ENCODE data around the gene SLC47A2.

Gene SLC47A2

DNA sequence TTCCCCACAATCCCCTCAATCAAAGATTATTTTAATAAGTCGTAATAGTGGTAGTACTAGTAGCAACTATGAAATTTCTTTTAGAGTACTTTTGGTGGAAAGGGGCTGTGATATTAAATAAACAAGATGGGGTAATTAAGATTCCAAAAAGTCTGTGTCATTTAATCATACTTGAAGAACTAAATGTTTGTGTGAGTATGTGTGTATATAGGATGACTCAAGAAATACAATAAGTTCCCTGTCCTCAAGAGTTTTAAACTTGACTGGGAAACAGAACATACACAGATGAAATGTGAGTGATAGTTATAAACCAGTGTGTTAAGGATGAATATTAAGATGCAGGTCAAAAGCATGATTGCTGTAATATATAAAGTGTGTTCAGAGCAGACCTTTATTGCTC lies 65.6 kb downstream of the SLC47A2 start:
- TF ChIP-seq, protein P1, sequence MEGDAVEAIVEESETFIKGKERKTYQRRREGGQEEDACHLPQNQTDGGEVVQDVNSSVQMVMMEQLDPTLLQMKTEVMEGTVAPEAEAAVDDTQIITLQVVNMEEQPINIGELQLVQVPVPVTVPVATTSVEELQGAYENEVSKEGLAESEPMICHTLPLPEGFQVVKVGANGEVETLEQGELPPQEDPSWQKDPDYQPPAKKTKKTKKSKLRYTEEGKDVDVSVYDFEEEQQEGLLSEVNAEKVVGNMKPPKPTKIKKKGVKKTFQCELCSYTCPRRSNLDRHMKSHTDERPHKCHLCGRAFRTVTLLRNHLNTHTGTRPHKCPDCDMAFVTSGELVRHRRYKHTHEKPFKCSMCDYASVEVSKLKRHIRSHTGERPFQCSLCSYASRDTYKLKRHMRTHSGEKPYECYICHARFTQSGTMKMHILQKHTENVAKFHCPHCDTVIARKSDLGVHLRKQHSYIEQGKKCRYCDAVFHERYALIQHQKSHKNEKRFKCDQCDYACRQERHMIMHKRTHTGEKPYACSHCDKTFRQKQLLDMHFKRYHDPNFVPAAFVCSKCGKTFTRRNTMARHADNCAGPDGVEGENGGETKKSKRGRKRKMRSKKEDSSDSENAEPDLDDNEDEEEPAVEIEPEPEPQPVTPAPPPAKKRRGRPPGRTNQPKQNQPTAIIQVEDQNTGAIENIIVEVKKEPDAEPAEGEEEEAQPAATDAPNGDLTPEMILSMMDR (IDR thresholded peaks at IDR 0.05; ENCODE audit: control insufficient read depth, extremely low read depth, insufficient read depth), result no peak
- H3K4me3 ChIP-seq (ENCODE audit: low read depth, low read length), result no peak overlapping the region
- DNase-seq (ENCODE audit: low read depth), result no peak

DNA sequence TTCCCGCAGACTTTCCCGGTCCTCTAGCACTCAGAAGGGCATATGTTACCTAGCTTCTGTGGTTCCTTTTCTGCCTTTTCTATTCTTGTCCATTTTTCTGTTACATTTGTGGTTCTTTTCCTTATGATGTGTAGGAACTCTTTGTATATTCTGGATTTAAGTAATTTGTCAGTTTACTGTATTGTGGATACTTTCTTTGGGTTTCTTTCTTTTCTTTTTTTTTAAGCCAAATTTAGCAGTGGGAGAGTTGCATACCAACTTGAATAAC lies 67.2 kb downstream of the SLC47A2 start:
- no peak for DNase-seq (ENCODE audit: low read depth)
- H3K4me3 ChIP-seq (ENCODE audit: low read depth, low read length), result peak overlapping the region; percentile 77
- TF ChIP-seq, protein P1 (IDR thresholded peaks at IDR 0.05; ENCODE audit: control insufficient read depth, extremely low read depth, insufficient read depth), result no peak

GRCh38 chr17:19648475-19649273 lies 67.7 kb downstream of the SLC47A2 start, which contains the start of gene ALDH3A2:
Gene ALDH3A2, plus strand, starts transcription at chr17:19648751. Its CDS starts 221 bp downstream, at chr17:19648972.
- peak within 1 kb of the TSS; percentile 77 for H3K4me3 ChIP-seq (ENCODE audit: low read depth, low read length)
- TF ChIP-seq, protein P1 (IDR thresholded peaks at IDR 0.05; ENCODE audit: control insufficient read depth, extremely low read depth, insufficient read depth), result peak; percentile 31; the same call in 1 of the 2 replicates
- DNase-seq (ENCODE audit: low read depth), result peak; percentile 70

- DNase-seq (ENCODE audit: low read depth), result no peak
- TF ChIP-seq, protein P1 (IDR thresholded peaks at IDR 0.05; ENCODE audit: control insufficient read depth, extremely low read depth, insufficient read depth), result no peak
- peak overlapping the region; percentile 77 for H3K4me3 ChIP-seq (ENCODE audit: low read depth, low read length)
These were observed 68.5 kb downstream of the SLC47A2 start for GRCh38 chr17:19647697-19648474.

DNA sequence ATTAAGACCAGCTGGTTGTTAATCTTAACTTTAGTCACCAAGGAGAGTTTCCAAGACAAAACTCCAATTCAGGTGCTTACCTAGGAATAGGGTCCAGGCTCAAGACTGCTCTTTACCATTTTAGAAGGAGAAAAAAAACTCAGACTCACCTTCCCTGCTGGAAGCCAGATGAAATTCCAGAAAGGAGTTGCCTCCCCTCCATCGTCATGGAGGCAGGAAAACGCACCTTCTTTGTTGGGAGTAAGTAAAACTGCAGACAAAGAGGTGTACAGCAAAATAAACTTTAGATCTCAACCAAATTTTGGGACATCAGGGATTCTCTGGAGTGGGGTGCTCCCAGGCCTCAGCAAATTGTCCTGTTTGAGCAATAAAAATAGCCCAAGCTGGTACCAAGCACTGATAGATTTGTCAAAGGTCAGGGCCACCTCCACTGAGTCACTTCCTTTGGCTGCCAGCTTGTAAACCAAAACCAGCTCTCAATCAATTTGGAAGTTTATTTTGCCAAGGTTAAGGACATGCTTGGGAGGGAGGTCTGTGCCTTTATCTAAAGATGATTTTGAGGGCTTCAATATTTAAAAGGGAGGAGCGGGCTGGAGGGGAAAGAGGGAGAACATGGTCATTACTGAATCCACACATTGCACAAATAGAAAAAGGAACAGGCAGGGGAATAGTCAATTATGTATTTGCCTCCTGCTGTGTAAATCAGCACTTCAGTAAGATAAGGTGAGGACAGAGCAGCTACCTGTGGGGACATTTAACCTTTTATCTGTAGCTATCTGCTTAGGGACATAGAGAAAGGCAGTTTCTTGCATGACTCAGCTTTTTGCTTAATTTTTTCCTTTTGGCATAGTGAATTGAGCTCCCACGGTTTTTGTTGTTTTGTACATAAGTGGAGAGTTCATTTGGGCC lies 69.3 kb downstream of the SLC47A2 start:
- TF ChIP-seq, protein P1 (IDR thresholded peaks at IDR 0.05; ENCODE audit: control insufficient read depth, extremely low read depth, insufficient read depth), result no peak
- H3K4me3 ChIP-seq (ENCODE audit: low read depth, low read length), result no peak overlapping the region
- DNase-seq (ENCODE audit: low read depth), result no peak

DNA sequence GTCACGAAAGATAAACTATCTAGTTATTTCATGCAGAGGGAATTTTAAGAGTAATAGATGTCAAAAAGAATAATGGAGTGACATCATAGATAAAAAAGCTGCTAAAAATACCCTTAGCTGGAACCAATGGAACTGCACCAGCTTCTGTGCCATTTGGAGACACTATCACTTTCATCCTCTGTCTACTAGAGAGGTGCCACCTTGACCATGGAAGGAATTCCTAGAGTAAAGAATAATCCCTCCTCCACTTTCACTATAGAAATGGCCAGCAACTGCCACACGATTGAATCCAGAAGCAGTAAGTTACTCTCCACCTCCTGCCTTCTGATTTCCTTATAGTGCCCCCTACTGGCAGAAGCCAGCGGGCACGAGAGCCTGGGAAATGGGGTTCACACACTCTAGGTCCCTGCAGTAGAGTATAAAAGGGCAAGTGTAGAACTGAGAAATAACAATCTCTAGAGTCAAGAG lies 70.6 kb downstream of the SLC47A2 start:
- TF ChIP-seq, protein P1 (IDR thresholded peaks at IDR 0.05; ENCODE audit: control insufficient read depth, extremely low read depth, insufficient read depth), result peak; percentile 25; the same call in 1 of the 2 replicates
- DNase-seq (ENCODE audit: low read depth), result no peak
- H3K4me3 ChIP-seq (ENCODE audit: low read depth, low read length), result no peak overlapping the region
